Duodenal mucosa (tissue), 2 donors: Measurements from ENCODE around the gene CETN1.

Source experiments
- H3K27ac ChIP-seq: one replicate; pipeline ENCODE4 v1.7.0; 2013; ENCODE audit warnings: low read depth, low read length
- H3K27me3 ChIP-seq, 2 donors: one replicate each; pipeline ENCODE4 v1.7.0; 2013; ENCODE audit warnings: low read length in 2 of 2, control low read depth in 1 of 2; ENCODE audit not compliant: insufficient read depth in 2 of 2, control insufficient read depth in 1 of 2
- H3K36me3 ChIP-seq, 2 donors: one replicate each; pipeline ENCODE4 v1.7.0; 2013; ENCODE audit warnings: low read length in 2 of 2, control low read depth in 1 of 2; ENCODE audit not compliant: insufficient read depth in 2 of 2, control insufficient read depth in 1 of 2
- H3K4me1 ChIP-seq, 2 donors: one replicate each; pipeline ENCODE4 v1.7.0; 2013; ENCODE audit warnings: low read length in 2 of 2, control low read depth in 1 of 2; ENCODE audit not compliant: insufficient read depth in 2 of 2, control insufficient read depth in 1 of 2
- H3K4me3 ChIP-seq, 2 donors: one replicate each; pipeline ENCODE4 v1.7.0; 2013; ENCODE audit warnings: low read length in 2 of 2, low read depth in 1 of 2
- H3K9ac ChIP-seq, 2 donors: one replicate each; pipeline ENCODE4 v1.7.0; 2013; ENCODE audit warnings: low read length in 2 of 2, low read depth in 1 of 2
- H3K9me3 ChIP-seq, 2 donors: one replicate each; pipeline ENCODE4 v1.7.0; 2013; ENCODE audit warnings: low read length in 2 of 2, control low read depth in 1 of 2; ENCODE audit not compliant: control insufficient read depth in 1 of 2

CETN1 gene

DNA sequence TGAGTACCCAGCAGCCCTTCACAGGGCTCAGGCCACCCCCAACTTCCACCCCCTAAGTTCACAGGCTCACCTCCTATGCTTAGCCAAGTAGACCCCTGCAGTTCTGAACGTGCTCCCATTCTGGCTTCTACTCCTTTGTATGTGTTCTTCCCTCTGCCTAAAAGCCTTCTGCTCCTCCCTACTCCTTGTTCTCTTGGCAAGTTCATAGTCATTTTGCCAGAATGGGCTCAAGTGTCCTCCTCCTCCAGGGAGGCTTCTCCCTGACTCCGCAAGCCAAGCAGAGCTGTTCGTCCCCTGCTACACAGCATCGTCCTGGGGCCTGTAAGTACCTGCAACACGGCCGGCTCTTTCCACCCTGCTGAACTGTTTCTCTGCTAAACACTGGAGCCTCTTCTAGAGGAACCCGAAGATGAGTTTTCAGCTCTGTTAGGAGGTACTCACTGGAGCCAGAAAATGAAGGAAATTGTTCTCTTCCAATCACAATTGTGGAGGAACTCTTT is 14.6 kb upstream of the CETN1 start:
- no peaks in the 10 kb centered on the region for H3K9me3 ChIP-seq
- H3K36me3 ChIP-seq: no peaks in the 10 kb centered on the region
- H3K27me3 ChIP-seq: no peaks in the 10 kb centered on the region
- no peak overlapping the region for H3K9ac ChIP-seq
- no peaks in the 10 kb centered on the region for H3K4me1 ChIP-seq
- no peak overlapping the region for H3K27ac ChIP-seq
- no peak overlapping the region for H3K4me3 ChIP-seq

DNA sequence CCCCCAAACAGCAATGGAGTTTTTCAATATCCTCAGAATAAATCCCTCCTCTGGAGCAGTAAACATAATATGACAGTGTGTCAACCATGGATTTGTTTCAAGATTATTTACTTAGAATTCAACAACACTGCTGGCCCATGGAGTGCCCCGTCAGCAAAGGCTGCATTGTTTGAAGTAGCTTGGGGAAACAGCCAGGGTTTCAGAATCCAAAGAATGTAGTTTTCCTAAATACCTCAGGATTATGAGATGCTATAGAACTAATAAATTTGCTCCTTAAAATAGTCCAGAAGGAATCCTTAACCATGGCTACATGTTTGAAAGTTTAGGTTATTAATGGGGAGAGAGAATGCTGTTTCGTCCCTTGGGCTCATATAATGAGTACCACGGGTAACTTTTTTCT is 13.1 kb upstream of the CETN1 start:
- Histone ChIP-seq H3K4me3 (no peak overlapping the region), H3K36me3 (no peaks in the 10 kb centered on the region), H3K27ac (no peak overlapping the region), H3K9me3 (no peaks in the 10 kb centered on the region), H3K4me1 (no peaks in the 10 kb centered on the region), H3K27me3 (no peaks in the 10 kb centered on the region), H3K9ac (no peak overlapping the region)

DNA sequence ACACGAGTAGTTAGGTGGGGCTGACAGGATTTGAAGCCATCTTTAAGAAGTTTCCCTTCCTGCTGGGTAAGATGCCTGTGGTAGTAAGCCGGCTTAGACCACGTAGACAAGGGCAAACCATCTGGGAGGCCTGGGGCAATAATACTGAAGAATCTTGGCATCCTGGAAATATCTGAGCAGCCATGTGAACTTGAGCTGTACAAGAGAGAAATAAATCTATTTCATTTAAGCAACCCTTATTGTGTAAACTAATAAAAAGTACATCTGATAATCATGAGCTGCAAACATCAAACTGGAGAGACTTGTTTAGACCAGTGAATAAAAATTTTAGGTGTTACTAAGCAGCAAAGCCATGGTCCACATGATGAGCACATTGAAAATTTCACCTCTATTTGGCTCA is 11.4 kb upstream of the CETN1 start:
- H3K27ac ChIP-seq: no peak overlapping the region

GRCh38 chr18:570256-570655 is 9.9 kb upstream of the CETN1 start:
- H3K9me3 ChIP-seq: no peaks in the 10 kb centered on the region
- no peaks in the 10 kb centered on the region for H3K4me1 ChIP-seq
- no peak overlapping the region for H3K4me3 ChIP-seq
- H3K36me3 ChIP-seq: no peaks in the 10 kb centered on the region
- H3K27ac ChIP-seq: no peak overlapping the region
- no peaks in the 10 kb centered on the region for H3K27me3 ChIP-seq
- no peak overlapping the region for H3K9ac ChIP-seq

More for the DNA sequence above, 11.4 kb upstream of the CETN1 start:
- H3K4me3 ChIP-seq: no peak overlapping the region
- no peaks in the 10 kb centered on the region for H3K36me3 ChIP-seq
- no peak overlapping the region for H3K9ac ChIP-seq
- no peaks in the 10 kb centered on the region for H3K9me3 ChIP-seq
- H3K27me3 ChIP-seq: no peaks in the 10 kb centered on the region
- no peaks in the 10 kb centered on the region for H3K4me1 ChIP-seq

DNA sequence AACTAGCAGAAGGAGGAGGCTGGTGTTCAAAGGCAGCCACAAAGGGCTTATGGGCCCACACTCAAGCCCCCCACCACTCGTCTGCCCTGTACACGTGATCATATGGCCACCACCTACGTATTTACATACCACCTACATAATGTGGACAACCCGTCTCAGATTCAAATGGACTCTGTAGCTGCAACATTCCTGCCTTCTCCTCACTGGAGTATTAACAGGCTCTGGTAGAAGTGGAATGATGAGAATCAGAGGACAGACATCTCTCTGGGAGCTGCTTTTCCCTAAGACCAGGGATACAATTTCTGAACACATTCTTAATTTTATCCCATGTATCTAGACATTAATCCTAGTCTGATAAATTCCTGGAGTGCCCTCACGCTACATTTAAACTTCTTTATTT is 9.5 kb upstream of the CETN1 start:
- no peak overlapping the region for H3K4me3 ChIP-seq
- H3K27ac ChIP-seq: no peak overlapping the region
- no peaks in the 10 kb centered on the region for H3K27me3 ChIP-seq
- no peak overlapping the region for H3K9ac ChIP-seq
- H3K36me3 ChIP-seq: no peaks in the 10 kb centered on the region
- no peaks in the 10 kb centered on the region for H3K9me3 ChIP-seq
- no peaks in the 10 kb centered on the region for H3K4me1 ChIP-seq

- Histone ChIP-seq H3K27ac (no peak overlapping the region), H3K27me3 (no peaks in the 10 kb centered on the region), H3K9me3 (no peaks in the 10 kb centered on the region), H3K36me3 (no peaks in the 10 kb centered on the region), H3K4me3 (no peak overlapping the region), H3K9ac (no peak overlapping the region), H3K4me1 (no peaks in the 10 kb centered on the region)
These were observed 7.9 kb upstream of the CETN1 start for GRCh38 chr18:572091-572830.

GRCh38 chr18:572831-573289 is 7.3 kb upstream of the CETN1 start:
- no peaks in the 10 kb centered on the region for H3K27me3 ChIP-seq
- no peaks in the 10 kb centered on the region for H3K9me3 ChIP-seq
- H3K36me3 ChIP-seq: no peaks in the 10 kb centered on the region
- H3K9ac ChIP-seq: no peak overlapping the region
- H3K27ac ChIP-seq: no peak overlapping the region
- H3K4me3 ChIP-seq: no peak overlapping the region
- H3K4me1 ChIP-seq: no peaks in the 10 kb centered on the region

GRCh38 chr18:573385-573784 is 6.8 kb upstream of the CETN1 start:
- Histone ChIP-seq H3K27ac (no peak overlapping the region), H3K27me3 (no peaks in the 10 kb centered on the region), H3K36me3 (no peaks in the 10 kb centered on the region), H3K9me3 (no peaks in the 10 kb centered on the region), H3K4me3 (no peak overlapping the region), H3K9ac (no peak overlapping the region), H3K4me1 (no peaks in the 10 kb centered on the region)

DNA sequence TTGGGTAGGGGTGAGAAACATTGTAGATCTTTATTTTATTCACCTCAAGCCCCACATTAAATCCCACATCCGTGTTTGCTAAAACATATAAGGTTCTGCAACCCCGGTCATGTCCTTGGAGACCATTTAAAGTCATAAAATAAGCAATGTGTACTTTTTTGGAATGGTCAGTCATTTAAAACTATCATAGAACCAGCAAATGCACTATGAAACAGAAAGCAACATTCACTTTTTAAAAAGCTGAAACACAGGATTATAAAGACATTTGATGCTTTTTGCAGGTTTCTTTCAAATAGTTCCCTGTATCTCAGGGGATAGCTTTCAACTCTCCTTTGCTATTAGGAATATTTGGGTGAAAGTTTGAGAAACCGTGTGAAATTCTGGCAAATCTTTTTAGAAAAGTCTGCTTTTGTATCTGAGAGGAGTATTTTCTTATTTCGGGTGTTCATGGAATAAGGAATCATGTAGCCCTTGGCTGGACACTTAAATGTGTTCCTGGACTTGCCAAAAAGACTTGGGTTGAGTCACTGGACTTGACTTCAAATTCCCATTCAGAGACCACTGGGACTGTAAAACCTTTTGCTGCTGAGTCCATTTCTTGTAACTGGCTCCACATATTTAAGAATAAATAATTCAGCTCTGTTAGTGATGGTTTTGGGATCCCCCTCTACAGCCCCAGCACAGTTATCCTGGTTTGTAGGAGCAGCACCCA is 5.9 kb upstream of the CETN1 start:
- no peak overlapping the region for H3K4me3 ChIP-seq
- no peak overlapping the region for H3K9ac ChIP-seq
- no peak overlapping the region for H3K27ac ChIP-seq

DNA sequence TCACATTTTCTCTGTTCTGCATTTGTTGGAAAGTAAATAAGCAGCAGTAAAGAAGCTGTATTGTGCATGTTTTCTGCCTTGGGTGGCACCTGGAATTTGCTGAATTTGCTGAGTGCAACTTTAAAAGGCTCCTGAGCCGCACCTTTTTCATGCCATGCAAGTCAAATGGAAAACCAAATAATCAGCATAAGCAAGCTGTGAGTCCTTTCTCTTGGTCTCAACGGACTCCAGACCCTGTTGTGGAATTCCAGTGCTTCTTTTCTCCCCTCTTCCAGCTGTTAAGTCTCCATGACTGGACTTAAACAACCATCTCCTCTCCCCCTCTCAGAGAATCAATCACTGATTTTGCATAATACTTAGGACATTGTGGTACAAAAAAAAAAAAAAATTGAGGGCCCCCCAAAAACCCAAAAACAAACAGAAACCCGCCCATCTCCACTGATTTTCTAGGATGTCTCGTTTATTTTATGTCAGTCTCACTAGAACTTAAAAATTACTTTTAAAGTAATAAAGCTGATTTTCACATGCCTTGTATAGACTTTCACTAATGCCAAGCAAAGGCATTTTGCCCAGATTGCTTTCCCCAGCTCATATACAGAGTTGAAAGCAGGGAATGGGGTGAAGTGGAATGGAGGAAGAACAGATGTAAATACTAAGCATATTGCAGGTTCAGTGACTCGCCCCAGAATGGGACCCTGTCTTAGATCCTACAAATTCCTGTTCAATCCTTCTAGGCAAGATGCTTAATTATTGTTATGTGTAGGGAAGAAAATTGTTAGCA is 5.1 kb upstream of the CETN1 start:
- Histone ChIP-seq H3K27me3 (no peaks in the 10 kb centered on the region), H3K9ac (no peak overlapping the region), H3K36me3 (no peaks in the 10 kb centered on the region), H3K4me1 (no peaks in the 10 kb centered on the region), H3K4me3 (no peak overlapping the region), H3K9me3 (no peaks in the 10 kb centered on the region), H3K27ac (no peak overlapping the region)

More for the DNA sequence above, 5.9 kb upstream of the CETN1 start:
- no peaks in the 10 kb centered on the region for H3K4me1 ChIP-seq
- H3K9me3 ChIP-seq: no peaks in the 10 kb centered on the region
- no peaks in the 10 kb centered on the region for H3K27me3 ChIP-seq
- H3K36me3 ChIP-seq: no peaks in the 10 kb centered on the region
